Endothelial cell of umbilical vein (primary cell): Measurements from ENCODE around the gene ABLIM2. TPM values are rescaled to one million over a fixed set of nuclear protein-coding genes. Genes with fewer than 3 reads are reported as not detected.

ENCODE experiments used
- BruUV-seq: library from RNA; stranded (reverse); fragments of 400-500 nt; replicated peaks from 2 replicates; lab custom pipeline; 2021; lab: Mats Ljungman, UMichigan
- CTCF ChIA-PET: fragments of 300-600, 350-600 bp; sonication (Branson Sonifier 250); formaldehyde crosslinking; loops from one replicate; lab custom pipeline; 2021; ENCODE audit warnings: antibody characterized with exemption, inconsistent platforms; lab: Charles Lee
- POLR2A ChIA-PET: fragments of 300-600, 350-600 bp; sonication (Branson Sonifier 250); formaldehyde crosslinking; loops from one replicate; lab custom pipeline; 2021; ENCODE audit warnings: antibody characterized with exemption, inconsistent platforms; lab: Charles Lee
- DNase-seq: peaks from one replicate; pipeline ENCODE4 v3.0.0-alpha.2; 2011; ENCODE audit warnings: low read depth, low spot score
- FAIRE-seq: peaks from 2 replicates; lab custom pipeline; 2011; peaks lifted over from hg19 to GRCh38; lab: Jason Lieb, UNC
- H2AFZ ChIP-seq: 2 replicates; pipeline ENCODE4 v1.6.0; 2012; ENCODE audit warnings: low read depth, low read length, control low read depth, inconsistent platforms
- H3K27ac ChIP-seq: 2 replicates; pipeline ENCODE4 v1.5.1; 2011; ENCODE audit warnings: low read depth, mild to moderate bottlenecking, control low read depth, low read length, moderate library complexity; ENCODE audit not compliant: insufficient read depth
- H3K27me3 ChIP-seq, 2 experiments: 2 replicates each; pipeline versions ENCODE4 v1.6.0 to v1.6.1; 2011; ENCODE audit warnings: low read length in 2 of 2, mixed read lengths in 1 of 2; ENCODE audit not compliant: control insufficient read depth in 2 of 2, insufficient read depth in 2 of 2
- H3K36me3 ChIP-seq, 2 experiments: 2 replicates in 1 of 2; 3 replicates in 1 of 2; pipeline ENCODE4 v1.5.1; 2011; ENCODE audit warnings: low read length in 2 of 2, mild to moderate bottlenecking in 1 of 2, moderate library complexity in 1 of 2; ENCODE audit not compliant: control insufficient read depth in 2 of 2, insufficient read depth in 2 of 2; ENCODE audit errors: extremely low read depth in 1 of 2
- H3K4me1 ChIP-seq: 3 replicates; pipeline ENCODE4 v1.5.1; 2011; ENCODE audit warnings: mild to moderate bottlenecking, low read length; ENCODE audit not compliant: control insufficient read depth, insufficient read depth; ENCODE audit errors: extremely low read depth
- H3K4me2 ChIP-seq: 2 replicates; pipeline ENCODE4 v1.6.1; 2011; ENCODE audit warnings: low read length, control low read depth, mixed read lengths; ENCODE audit not compliant: insufficient read depth
- H3K4me3 ChIP-seq, 3 experiments: fragments of 200-600 bp in 1 of 3; sonication (generic), shearing (Covaris generic) in 1 of 3; replicated peaks in 1 of 3; 2 replicates each; pipeline ENCODE4 v1.5.1; 2011 to 2016; ENCODE audit warnings: control low read depth in 3 of 3, low read length in 3 of 3, mild to moderate bottlenecking in 2 of 3, inconsistent platforms in 1 of 3, low read depth in 1 of 3, moderate library complexity in 1 of 3; ENCODE audit not compliant: insufficient read depth in 1 of 3
- H3K79me2 ChIP-seq: 2 replicates; pipeline ENCODE4 v1.6.0; 2012; ENCODE audit warnings: low read length, inconsistent platforms; ENCODE audit not compliant: control insufficient read depth, insufficient read depth
- H3K9ac ChIP-seq: replicated peaks from 2 replicates; pipeline ENCODE3; 2011; ENCODE audit warnings: low read length, control low read depth; ENCODE audit not compliant: insufficient read depth; ENCODE audit errors: extremely low read depth
- H3K9me1 ChIP-seq: replicated peaks from 3 replicates; pipeline ENCODE4 v1.6.0; 2011; ENCODE audit warnings: mild to moderate bottlenecking, low read length; ENCODE audit not compliant: control insufficient read depth, insufficient read depth; ENCODE audit errors: extremely low read depth
- H3K9me3 ChIP-seq: replicated peaks from 2 replicates; pipeline ENCODE4 v1.5.1; 2012; ENCODE audit warnings: low read length, inconsistent platforms; ENCODE audit not compliant: control insufficient read depth, insufficient read depth
- H4K20me1 ChIP-seq: replicated peaks from 2 replicates; pipeline ENCODE3; 2011; ENCODE audit warnings: mild to moderate bottlenecking, low read length; ENCODE audit not compliant: control insufficient read depth, insufficient read depth; ENCODE audit errors: extremely low read depth
- CTCF ChIP-seq, 2 donors: IDR thresholded peaks; 1 replicate in 1 of 2; 2 replicates in 1 of 2; pipeline ENCODE4 v1.5.1; 2011; ENCODE audit warnings: low read length in 2 of 2, mild to moderate bottlenecking in 2 of 2, moderate library complexity in 2 of 2, control low read depth in 1 of 2, inconsistent platforms in 1 of 2, low read depth in 1 of 2; ENCODE audit not compliant: insufficient read depth in 1 of 2; ENCODE audit errors: extremely low read depth in 1 of 2
- JUN ChIP-seq: IDR thresholded peaks from 2 replicates; pipeline ENCODE4 v1.6.1; 2011; ENCODE audit warnings: borderline replicate concordance, low read depth; ENCODE audit not compliant: insufficient read length, insufficient read depth
- MYC ChIP-seq: IDR thresholded peaks from one replicate; pipeline ENCODE4 v1.6.1; 2011; ENCODE audit warnings: mild to moderate bottlenecking, low read depth, low read length
- POLR2A ChIP-seq: IDR thresholded peaks from 2 replicates; pipeline ENCODE4 v1.6.1; 2012; ENCODE audit warnings: low read depth, mild to moderate bottlenecking, control low read depth, low read length
- POLR2AphosphoS5 ChIP-seq: IDR thresholded peaks from 2 replicates; pipeline ENCODE4 v1.6.1; 2012; ENCODE audit warnings: low read depth, mild to moderate bottlenecking, control low read depth, low read length, moderate library complexity; ENCODE audit not compliant: insufficient read depth
- dilution Hi-C: fragments of 300-500 bp; cut with MboI; formaldehyde crosslinking; loops from one replicate; pipeline ENCODE4 v1.15.0; 2019; ENCODE audit warnings: low sequenced_read_pairs; ENCODE audit not compliant: extremely low pct_ligation_motif_present
- intact Hi-C: fragments of 100-400 bp; cut with micrococcal nuclease; formaldehyde crosslinking; loops from one replicate; pipeline ENCODE4 v1.10.0; 2022
- polyA plus RNA-seq, 4 experiments: library from polyadenylated mRNA; depleted of rRNA in 3 of 4; stranded (reverse) in 3 of 4; unstranded in 1 of 4; fragments of >200 nt; gene quantifications; 2 replicates each; pipeline versions ENCODE4 v1.2.1 to v1.2.3, GENCODE V29; 2011 to 2012; ENCODE audit warnings: missing spikeins in 1 of 4
- total RNA-seq: library from RNA; stranded (reverse); gene quantifications from 2 replicates; pipeline ENCODE4 v1.2.3, GENCODE V29; 2021
- TF ChIP-seq, protein P1 (sequence below): IDR thresholded peaks from 2 replicates; pipeline ENCODE4 v1.6.1; 2011; ENCODE audit not compliant: insufficient read depth, insufficient read length

The ABLIM2 gene
- total and polyA plus RNA-seq, 2 donors (not counting 3 experiments of a cell fraction or from before 2014, with no cell fraction given): 0.28 to 0.66 TPM

GRCh38 chr4:7990807-7991459, 167.7 kb downstream of the ABLIM2 start:
- intact Hi-C loops: no loop called here
- H3K27ac ChIP-seq: no peak overlapping the region
- no peaks in the 10 kb centered on the region for H3K79me2 ChIP-seq
- H2AFZ ChIP-seq: no peak overlapping the region
- TF ChIP-seq, protein P1, sequence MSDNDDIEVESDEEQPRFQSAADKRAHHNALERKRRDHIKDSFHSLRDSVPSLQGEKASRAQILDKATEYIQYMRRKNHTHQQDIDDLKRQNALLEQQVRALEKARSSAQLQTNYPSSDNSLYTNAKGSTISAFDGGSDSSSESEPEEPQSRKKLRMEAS: no peak
- no peak for TF ChIP-seq MYC
- TF ChIP-seq CTCF (IDR thresholded peaks at IDR 0.05; ENCODE audit: extremely low read depth in 1 of 2, insufficient read depth in 1 of 2, low read depth in 1 of 2, low read length in 2 of 2): no peak
- no peak overlapping the region for H3K4me2 ChIP-seq
- H3K36me3 ChIP-seq: no peaks in the 10 kb centered on the region
- ChIA-PET POLR2A (no interaction called here), CTCF (interaction anchor here (7.5 kb wide), 1 partner anchor 187 kb away, joined by 163 read pairs; no protein-coding TSS in a partner anchor)
- no peak overlapping the region for H3K9ac ChIP-seq
- FAIRE-seq: no peak
- no peak for DNase-seq
- no TSS peak for BruUV-seq
- dilution Hi-C loops: no loop called here
- no peaks in the 10 kb centered on the region for H4K20me1 ChIP-seq
- no peaks in the 10 kb centered on the region for H3K9me1 ChIP-seq
- no peaks in the 10 kb centered on the region for H3K27me3 ChIP-seq
- H3K9me3 ChIP-seq: no peaks in the 10 kb centered on the region
- H3K4me3 ChIP-seq: no peak overlapping the region
- H3K4me1 ChIP-seq: peaks cover 7% of the 10 kb centered on the region

- Histone ChIP-seq H3K27ac (no peak overlapping the region), H3K4me1 (peaks cover 12% of the 10 kb centered on the region), H3K27me3 (no peaks in the 10 kb centered on the region), H3K79me2 (no peaks in the 10 kb centered on the region), H3K4me3 (no peak overlapping the region), H3K36me3 (no peaks in the 10 kb centered on the region), H3K9me1 (no peaks in the 10 kb centered on the region), H3K4me2 (no peak overlapping the region), H3K9me3 (no peaks in the 10 kb centered on the region), H3K9ac (no peak overlapping the region), H4K20me1 (no peaks in the 10 kb centered on the region), H2AFZ (no peak overlapping the region)
- dilution Hi-C loops (no loop called here), intact Hi-C loops (loop anchor here (5.0 kb wide), 1 partner anchor 203 kb away; no protein-coding TSS in a partner anchor)
- BruUV-seq: no TSS peak
- ChIA-PET CTCF (interaction anchor here (1.2 to 7.5 kb wide), 4 partner anchors 185 to 269 kb away, joined by 3 to 163 read pairs (median 6); no protein-coding TSS in a partner anchor), POLR2A (interaction anchor here (0.6 to 0.7 kb wide), 2 partner anchors 50 to 81 kb away, joined by 5 read pairs; partner anchors contain the start of gene AFAP1)
- FAIRE-seq (no peak), DNase-seq (no peak)
- TF ChIP-seq CTCF (IDR thresholded peaks at IDR 0.05; ENCODE audit: extremely low read depth in 1 of 2, insufficient read depth in 1 of 2, low read depth in 1 of 2, low read length in 2 of 2) (no peak), MYC (no peak), POLR2A (no peak), POLR2AphosphoS5 (no peak), JUN (no peak)
These were observed 169.0 kb downstream of the ABLIM2 start for GRCh38 chr4:7989654-7990053.
